ENCODE data around the gene GLI3.

GRCh38 chr7:41921453-41921981, 315.5 kb downstream of the GLI3 start:
- TF ChIP-seq ZNF384 (IDR thresholded peaks at IDR 0.05) (no peak), L3MBTL2 (conservative IDR thresholded peaks at IDR 0.05) (no peak), FOXM1 (IDR thresholded peaks at IDR 0.05; ENCODE audit: borderline replicate concordance) (no peak), ARNT (IDR thresholded peaks at IDR 0.05) (no peak), SUZ12 (IDR thresholded peaks at IDR 0.05) (no peak), NFRKB (IDR thresholded peaks at IDR 0.05) (no peak)
- TF ChIP-seq, protein P1, sequence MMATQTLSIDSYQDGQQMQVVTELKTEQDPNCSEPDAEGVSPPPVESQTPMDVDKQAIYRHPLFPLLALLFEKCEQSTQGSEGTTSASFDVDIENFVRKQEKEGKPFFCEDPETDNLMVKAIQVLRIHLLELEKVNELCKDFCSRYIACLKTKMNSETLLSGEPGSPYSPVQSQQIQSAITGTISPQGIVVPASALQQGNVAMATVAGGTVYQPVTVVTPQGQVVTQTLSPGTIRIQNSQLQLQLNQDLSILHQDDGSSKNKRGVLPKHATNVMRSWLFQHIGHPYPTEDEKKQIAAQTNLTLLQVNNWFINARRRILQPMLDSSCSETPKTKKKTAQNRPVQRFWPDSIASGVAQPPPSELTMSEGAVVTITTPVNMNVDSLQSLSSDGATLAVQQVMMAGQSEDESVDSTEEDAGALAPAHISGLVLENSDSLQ (IDR thresholded peaks at IDR 0.05): no peak
